SK-N-SH (cell line): ENCODE data around the gene CCDC149.

Experiments used
- CTCF ChIP-seq: fragments of 200-600 bp; sonication (generic); IDR thresholded peaks from 2 replicates; pipeline ENCODE4 v1.6.1; 2017; ENCODE audit warnings: antibody characterized with exemption, mild to moderate bottlenecking, moderate library complexity
- EP300 ChIP-seq, 2 experiments: IDR thresholded peaks; 2 replicates each; pipeline versions ENCODE4 v1.4.0 to v1.6.1; 2012; ENCODE audit warnings: borderline replicate concordance in 1 of 2, low read depth in 1 of 2, low read length in 1 of 2
- GATA2 ChIP-seq: sonication (generic); formaldehyde crosslinking; IDR thresholded peaks from 2 replicates; pipeline ENCODE4 v1.5.0; 2020; ENCODE audit warnings: mild to moderate bottlenecking, missing genetic modification reagents
- PBX3 ChIP-seq: IDR thresholded peaks from 2 replicates; pipeline ENCODE4; 2012
- REST ChIP-seq: IDR thresholded peaks from 2 replicates; pipeline ENCODE4 v1.6.1; 2012; ENCODE audit warnings: mild to moderate bottlenecking, low read depth, low read length, moderate library complexity
- USF2 ChIP-seq: fragments of 150-350 bp; IDR thresholded peaks from 2 replicates; pipeline ENCODE4 v1.6.1; 2017; ENCODE audit warnings: antibody characterized with exemption, low read length, low read depth, borderline replicate concordance

- TF ChIP-seq CTCF (no peak), REST (no peak), USF2 (no peak), PBX3 (no peak), GATA2 (CRISPR knock-in tag) (no peak), EP300 (IDR thresholded peaks at IDR 0.05; ENCODE audit: borderline replicate concordance in 1 of 2, low read depth in 1 of 2, low read length in 1 of 2) (no peak)
These were observed at the start of gene CCDC149 for GRCh38 chr4:24912252-24913118.
